Prostate gland (tissue), 2 donors: ENCODE results near the gene WDR48. TPM values are rescaled to one million over a fixed set of nuclear protein-coding genes. Genes with fewer than 3 reads are reported as not detected.

Source experiments
- DNase-seq: peaks from one replicate; pipeline ENCODE4 v3.0.0-alpha.2; 2019; ENCODE audit warnings: low spot score
- H3K27ac ChIP-seq, 2 donors: fragments of 200-600 bp; sonication (generic); 2 replicates each; pipeline ENCODE4 v1.5.1; 2017 to 2019
- H3K27me3 ChIP-seq: fragments of 200-600 bp; sonication (generic); replicated peaks from 2 replicates; pipeline ENCODE4 v1.5.1; 2019; ENCODE audit not compliant: insufficient read depth
- H3K36me3 ChIP-seq, 2 donors: fragments of 200-600 bp; sonication (generic); 1 replicate in 1 of 2; 2 replicates in 1 of 2; pipeline versions ENCODE4 v1.5.1 to v1.8.1; 2017 to 2019
- H3K4me1 ChIP-seq: fragments of 200-600 bp; sonication (generic); replicated peaks from 2 replicates; pipeline ENCODE4 v1.5.1; 2019
- H3K4me3 ChIP-seq, 2 donors: fragments of 200-600 bp; sonication (generic); 2 replicates each; pipeline ENCODE4 v1.5.1; 2017 to 2019
- H3K9me3 ChIP-seq: fragments of 200-600 bp; sonication (generic); 2 replicates; pipeline ENCODE4 v1.5.1; 2017
- POLR2A ChIP-seq: fragments of 450-650 bp; IDR thresholded peaks from one replicate; pipeline ENCODE4 v1.6.1; 2016; ENCODE audit warnings: antibody characterized with exemption, mild to moderate bottlenecking
- POLR2AphosphoS5 ChIP-seq: sonication (generic); formaldehyde crosslinking; IDR thresholded peaks from one replicate; pipeline ENCODE4 v1.6.1; 2017; ENCODE audit warnings: antibody characterized with exemption
- WGBS: methylation state at CpG from one replicate; pipeline ENCODE4 v1.1.5; 2018; 5-methylcytosine and 5-hydroxymethylcytosine counted together
- intact Hi-C: fragments of 100-400 bp; cut with DNase I; formaldehyde crosslinking; loops from one replicate; pipeline ENCODE4 v1.14.2; 2022
- total RNA-seq, 2 donors: library from RNA; depleted of rRNA; stranded (reverse); fragments of >200 nt; gene quantifications; one replicate each; pipeline ENCODE4 v1.1.0, GENCODE V29; 2016
- TF ChIP-seq, protein P1 (sequence below), 4 experiments: fragments of 200-600 bp in 2 of 4; fragments of 450-650 bp in 2 of 4; sonication (generic) in 2 of 4; IDR thresholded peaks; 1 replicate in 3 of 4; 2 replicates in 1 of 4; pipeline ENCODE4 v1.5.1; 2016 to 2019; ENCODE audit warnings: antibody characterized with exemption in 4 of 4, mild to moderate bottlenecking in 2 of 4, moderate library complexity in 2 of 4

The WDR48 gene
- total RNA-seq, 2 donors from 2014 or later: 22.5 to 46.7 TPM

DNA sequence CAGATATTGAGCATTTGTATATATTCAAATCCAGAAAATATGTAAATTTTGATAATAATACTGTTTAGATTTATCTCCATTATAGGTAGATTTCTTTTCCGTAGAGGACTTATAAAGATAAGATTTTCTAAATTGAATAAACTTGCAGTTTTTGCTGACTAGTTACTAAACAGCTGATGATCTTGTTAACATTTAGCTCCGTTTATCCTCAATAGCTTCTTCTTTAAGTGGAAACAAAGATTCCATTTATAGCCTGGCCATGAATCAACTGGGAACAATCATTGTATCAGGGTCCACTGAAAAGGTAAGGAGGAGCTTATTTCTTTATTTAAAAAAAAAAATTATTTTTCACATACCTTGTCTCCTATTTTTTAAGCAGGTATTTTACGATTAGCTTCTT lies 16.7 kb downstream of the WDR48 start:
- 51% methylated on average over 3 of the region's 3 CpGs for WGBS
- Histone ChIP-seq H3K4me3 (no peak overlapping the region), H3K27me3 (no peaks in the 10 kb centered on the region), H3K9me3 (no peaks in the 10 kb centered on the region), H3K4me1 (no peaks in the 10 kb centered on the region), H3K27ac (no peak overlapping the region), H3K36me3 (no peaks in the 10 kb centered on the region)
- TF ChIP-seq POLR2A (no peak), POLR2AphosphoS5 (no peak)
- TF ChIP-seq, protein P1, sequence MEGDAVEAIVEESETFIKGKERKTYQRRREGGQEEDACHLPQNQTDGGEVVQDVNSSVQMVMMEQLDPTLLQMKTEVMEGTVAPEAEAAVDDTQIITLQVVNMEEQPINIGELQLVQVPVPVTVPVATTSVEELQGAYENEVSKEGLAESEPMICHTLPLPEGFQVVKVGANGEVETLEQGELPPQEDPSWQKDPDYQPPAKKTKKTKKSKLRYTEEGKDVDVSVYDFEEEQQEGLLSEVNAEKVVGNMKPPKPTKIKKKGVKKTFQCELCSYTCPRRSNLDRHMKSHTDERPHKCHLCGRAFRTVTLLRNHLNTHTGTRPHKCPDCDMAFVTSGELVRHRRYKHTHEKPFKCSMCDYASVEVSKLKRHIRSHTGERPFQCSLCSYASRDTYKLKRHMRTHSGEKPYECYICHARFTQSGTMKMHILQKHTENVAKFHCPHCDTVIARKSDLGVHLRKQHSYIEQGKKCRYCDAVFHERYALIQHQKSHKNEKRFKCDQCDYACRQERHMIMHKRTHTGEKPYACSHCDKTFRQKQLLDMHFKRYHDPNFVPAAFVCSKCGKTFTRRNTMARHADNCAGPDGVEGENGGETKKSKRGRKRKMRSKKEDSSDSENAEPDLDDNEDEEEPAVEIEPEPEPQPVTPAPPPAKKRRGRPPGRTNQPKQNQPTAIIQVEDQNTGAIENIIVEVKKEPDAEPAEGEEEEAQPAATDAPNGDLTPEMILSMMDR (IDR thresholded peaks at IDR 0.05): no peak
- intact Hi-C loops: no loop called here
- no peak for DNase-seq

DNA sequence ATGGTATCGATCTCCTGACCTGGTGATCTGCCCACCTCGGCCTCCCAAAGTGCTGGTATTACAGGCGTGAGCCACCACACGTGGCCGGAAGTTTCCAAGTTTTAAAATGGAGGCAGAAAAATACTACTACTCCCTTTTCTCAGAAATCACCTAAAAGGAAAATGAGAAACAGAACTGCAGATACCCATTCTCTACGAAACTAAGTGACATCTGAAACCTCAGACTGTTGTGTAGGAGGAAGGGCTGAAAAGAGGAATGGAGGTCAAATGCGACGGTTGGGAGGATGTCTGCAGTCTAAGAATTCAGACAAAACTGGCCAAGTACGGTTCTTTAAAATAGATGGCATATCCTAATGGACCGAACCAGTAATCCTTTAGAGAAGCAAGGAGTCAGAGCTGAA lies 24.1 kb downstream of the WDR48 start:
- Histone ChIP-seq H3K36me3 (peaks cover 0 to 12% of the 10 kb centered on the region in 2 donors), H3K4me1 (no peaks in the 10 kb centered on the region), H3K9me3 (no peaks in the 10 kb centered on the region), H3K27me3 (no peaks in the 10 kb centered on the region), H3K27ac (no peak overlapping the region), H3K4me3 (no peak overlapping the region)
- 95% methylated on average over 10 of the region's 10 CpGs for whole genome bisulfite sequencing
- no peak for DNase-seq
- intact Hi-C loops: no loop called here
- TF ChIP-seq, protein P1 (IDR thresholded peaks at IDR 0.05): no peak
- TF ChIP-seq POLR2A: no peak
- no peak for TF ChIP-seq POLR2AphosphoS5

DNA sequence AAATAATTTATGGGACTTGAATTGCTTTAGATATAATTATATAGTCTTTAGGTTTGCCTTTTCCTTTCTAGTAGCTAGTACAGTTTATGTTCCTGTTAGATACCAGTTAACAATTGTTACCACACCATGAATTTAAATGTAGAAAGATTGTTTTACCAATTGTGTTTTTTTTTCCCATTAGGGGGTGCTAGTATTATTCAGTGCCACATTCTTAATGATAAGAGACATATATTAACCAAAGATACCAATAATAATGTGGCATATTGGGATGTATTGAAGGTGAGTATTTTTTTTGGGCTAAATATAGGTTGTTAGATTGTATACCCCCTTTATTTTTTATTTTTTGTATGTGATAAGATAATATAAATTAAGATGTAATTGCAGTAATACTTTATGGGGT lies 27.7 kb downstream of the WDR48 start:
- intact Hi-C loops: no loop called here
- H3K9me3 ChIP-seq: no peaks in the 10 kb centered on the region
- no peak for TF ChIP-seq POLR2A
- TF ChIP-seq, protein P1 (IDR thresholded peaks at IDR 0.05): no peak
- no peak for TF ChIP-seq POLR2AphosphoS5
- no peak overlapping the region for H3K4me3 ChIP-seq
- no peaks in the 10 kb centered on the region for H3K27me3 ChIP-seq
- H3K36me3 ChIP-seq: peaks cover 0 to 8% of the 10 kb centered on the region in 2 donors
- H3K4me1 ChIP-seq: no peaks in the 10 kb centered on the region
- no peak overlapping the region for H3K27ac ChIP-seq
- no peak for DNase-seq

DNA sequence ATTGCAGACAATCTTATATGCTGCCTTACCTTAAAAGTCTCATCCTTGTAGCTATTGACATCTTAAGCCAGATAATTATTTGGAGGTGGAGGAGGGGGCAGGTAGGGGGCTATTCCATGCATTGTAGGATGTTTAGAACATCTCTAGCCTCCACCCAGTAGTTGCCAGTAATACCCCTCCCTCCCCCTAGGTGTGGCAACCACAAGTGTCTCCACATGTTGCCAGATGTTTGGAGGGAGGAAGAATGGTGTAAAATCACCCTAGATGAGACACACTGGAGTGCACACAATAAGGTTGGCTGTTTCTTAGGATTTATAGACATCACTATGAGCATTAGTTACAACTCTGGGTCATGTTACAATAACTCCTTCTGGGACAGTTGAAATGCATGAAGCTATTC lies 28.2 kb downstream of the WDR48 start:
- TF ChIP-seq POLR2A: no peak
- TF ChIP-seq, protein P1 (IDR thresholded peaks at IDR 0.05): no peak
- Histone ChIP-seq H3K27ac (no peak overlapping the region), H3K4me3 (no peak overlapping the region), H3K4me1 (no peaks in the 10 kb centered on the region), H3K9me3 (no peaks in the 10 kb centered on the region), H3K36me3 (peaks cover 0 to 8% of the 10 kb centered on the region in 2 donors), H3K27me3 (no peaks in the 10 kb centered on the region)
- DNase-seq: no peak
- intact Hi-C loops: no loop called here

DNA sequence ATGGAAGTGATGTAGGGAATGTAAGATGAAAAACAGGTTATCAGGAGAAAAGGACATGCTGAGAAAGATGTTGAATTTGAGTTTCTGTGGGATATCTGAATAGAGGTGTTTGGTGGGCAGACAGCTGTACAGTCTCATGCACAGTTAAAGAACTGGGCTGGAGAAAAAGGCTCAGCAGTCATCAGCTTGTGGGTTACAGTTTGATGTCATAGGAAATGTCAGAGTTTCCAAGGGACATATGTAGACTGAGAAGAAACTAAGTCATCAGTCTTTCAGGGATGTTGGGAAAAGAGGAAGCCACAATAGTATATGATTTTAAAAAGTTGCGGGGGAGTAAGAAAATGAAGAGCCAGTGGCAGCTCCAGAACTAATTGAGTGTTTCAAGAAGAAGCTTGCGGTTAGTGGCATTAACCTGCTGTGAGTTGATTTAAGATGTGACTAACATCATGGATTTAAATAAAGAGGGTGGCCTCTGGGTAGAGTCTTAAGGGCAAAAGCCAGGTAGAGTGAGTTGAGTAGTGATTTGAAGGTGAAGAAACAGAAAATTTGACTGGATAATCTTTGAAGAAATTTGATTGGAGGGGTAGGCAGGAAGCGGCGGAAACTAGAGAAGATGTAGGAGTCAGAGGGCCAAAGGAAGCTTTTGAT lies 31.0 kb downstream of the WDR48 start:
- Histone ChIP-seq H3K27ac (no peak overlapping the region), H3K36me3 (no peaks in the 10 kb centered on the region), H3K27me3 (no peaks in the 10 kb centered on the region), H3K4me1 (no peaks in the 10 kb centered on the region), H3K9me3 (no peaks in the 10 kb centered on the region), H3K4me3 (no peak overlapping the region)
- intact Hi-C loops: no loop called here
- DNase-seq: no peak
- 96% methylated on average over 4 of the region's 4 CpGs for WGBS
- TF ChIP-seq POLR2A: no peak
